PC-9 (cell line): ENCODE data around the gene WDR13.

Experiments
- EZH2 ChIP-seq: fragments of 200-600 bp; sonication (generic); IDR thresholded peaks from 2 replicates; pipeline ENCODE4 v1.8.0; 2017; ENCODE audit warnings: antibody characterized with exemption, low read depth
- TF ChIP-seq, protein P1 (sequence below): fragments of 200-600 bp; sonication (generic); conservative IDR thresholded peaks from 2 replicates; pipeline ENCODE4 v1.6.1; 2017; ENCODE audit warnings: mixed run types, antibody characterized with exemption, mild to moderate bottlenecking, moderate library complexity

DNA sequence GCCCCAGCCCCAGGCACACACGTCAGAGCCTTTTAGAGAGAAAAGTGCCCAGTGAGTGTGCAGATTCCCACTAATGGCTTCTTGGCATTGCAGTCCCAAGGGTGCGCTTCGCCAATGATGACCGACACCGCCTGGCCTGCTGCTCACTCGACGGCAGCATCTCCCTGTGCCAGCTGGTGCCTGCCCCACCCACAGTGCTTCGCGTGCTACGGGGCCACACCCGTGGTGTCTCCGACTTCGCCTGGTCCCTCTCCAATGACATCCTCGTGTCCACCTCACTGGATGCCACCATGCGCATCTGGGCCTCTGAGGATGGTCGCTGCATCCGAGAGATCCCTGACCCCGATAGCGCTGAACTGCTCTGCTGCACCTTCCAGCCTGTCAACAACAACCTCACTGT lies 2.9 kb downstream of the WDR13 start:
- TF ChIP-seq, protein P1, sequence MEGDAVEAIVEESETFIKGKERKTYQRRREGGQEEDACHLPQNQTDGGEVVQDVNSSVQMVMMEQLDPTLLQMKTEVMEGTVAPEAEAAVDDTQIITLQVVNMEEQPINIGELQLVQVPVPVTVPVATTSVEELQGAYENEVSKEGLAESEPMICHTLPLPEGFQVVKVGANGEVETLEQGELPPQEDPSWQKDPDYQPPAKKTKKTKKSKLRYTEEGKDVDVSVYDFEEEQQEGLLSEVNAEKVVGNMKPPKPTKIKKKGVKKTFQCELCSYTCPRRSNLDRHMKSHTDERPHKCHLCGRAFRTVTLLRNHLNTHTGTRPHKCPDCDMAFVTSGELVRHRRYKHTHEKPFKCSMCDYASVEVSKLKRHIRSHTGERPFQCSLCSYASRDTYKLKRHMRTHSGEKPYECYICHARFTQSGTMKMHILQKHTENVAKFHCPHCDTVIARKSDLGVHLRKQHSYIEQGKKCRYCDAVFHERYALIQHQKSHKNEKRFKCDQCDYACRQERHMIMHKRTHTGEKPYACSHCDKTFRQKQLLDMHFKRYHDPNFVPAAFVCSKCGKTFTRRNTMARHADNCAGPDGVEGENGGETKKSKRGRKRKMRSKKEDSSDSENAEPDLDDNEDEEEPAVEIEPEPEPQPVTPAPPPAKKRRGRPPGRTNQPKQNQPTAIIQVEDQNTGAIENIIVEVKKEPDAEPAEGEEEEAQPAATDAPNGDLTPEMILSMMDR: no peak
- no peak for TF ChIP-seq EZH2
